RWPE2 (cell line): ENCODE measurements around the gene GUCY1B1.

ENCODE experiments used
- ATAC-seq: fragments of 200-7000 bp; cut with Tn5 transposase; 3 replicates; pipeline ENCODE4 v1.9.1; 2021; ENCODE audit warnings: low read depth
- DNase-seq: peaks from one replicate; pipeline ENCODE4 v3.0.0-alpha.2; 2020; ENCODE audit warnings: low spot score
- H3K27ac ChIP-seq: fragments of 450-650 bp; 2 replicates; pipeline ENCODE4 v1.5.1; 2017; ENCODE audit warnings: mild to moderate bottlenecking; ENCODE audit not compliant: poor library complexity, severe bottlenecking
- H3K27me3 ChIP-seq: fragments of 250-450 bp; sonication (Bioruptor Pico); 2 replicates; pipeline ENCODE4 v1.5.1; 2021; ENCODE audit warnings: mild to moderate bottlenecking, moderate library complexity; ENCODE audit not compliant: insufficient read depth, poor library complexity, severe bottlenecking
- H3K36me3 ChIP-seq: fragments of 250-450 bp; sonication (Bioruptor Pico); 2 replicates; pipeline ENCODE4 v1.5.1; 2020; ENCODE audit warnings: low read depth, mild to moderate bottlenecking, moderate library complexity
- H3K4me1 ChIP-seq: fragments of 250-450 bp; sonication (Bioruptor Pico); 2 replicates; pipeline ENCODE4 v1.5.1; 2021; ENCODE audit warnings: mild to moderate bottlenecking, moderate library complexity; ENCODE audit not compliant: insufficient read depth, poor library complexity, severe bottlenecking
- H3K4me3 ChIP-seq: fragments of 250-450 bp; sonication (Bioruptor Pico); 2 replicates; pipeline ENCODE4 v1.5.1; 2021; ENCODE audit warnings: mild to moderate bottlenecking, moderate library complexity; ENCODE audit not compliant: severe bottlenecking
- H3K9me3 ChIP-seq: fragments of 250-450 bp; sonication (Bioruptor Pico); 2 replicates; pipeline ENCODE4 v1.5.1; 2021; ENCODE audit warnings: mild to moderate bottlenecking, moderate library complexity; ENCODE audit not compliant: severe bottlenecking
- TF ChIP-seq, protein P1 (sequence below): fragments of 450-650 bp; IDR thresholded peaks from one replicate; pipeline ENCODE4 v1.5.1; 2017; ENCODE audit warnings: mild to moderate bottlenecking, moderate library complexity; ENCODE audit not compliant: poor library complexity, severe bottlenecking

GUCY1B1 gene

DNA sequence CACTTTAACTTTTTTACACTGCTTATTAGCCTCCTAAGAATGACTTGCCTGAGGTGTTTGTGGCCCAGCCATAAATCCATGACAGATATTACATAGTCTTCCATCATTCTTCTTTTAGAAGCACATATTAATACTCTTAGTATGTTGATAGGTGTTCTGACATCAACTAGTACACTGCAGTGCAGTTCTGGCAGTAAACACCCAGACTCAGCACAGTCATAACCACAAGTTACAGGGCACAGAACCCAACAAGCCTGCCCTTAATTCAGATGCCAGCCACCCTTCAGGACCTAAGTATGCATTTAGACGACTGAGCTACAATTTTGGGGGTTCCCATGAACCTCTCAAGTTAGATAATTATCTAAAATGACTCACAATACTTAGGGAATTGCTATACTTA lies 36.5 kb upstream of the GUCY1B1 start:
- TF ChIP-seq, protein P1, sequence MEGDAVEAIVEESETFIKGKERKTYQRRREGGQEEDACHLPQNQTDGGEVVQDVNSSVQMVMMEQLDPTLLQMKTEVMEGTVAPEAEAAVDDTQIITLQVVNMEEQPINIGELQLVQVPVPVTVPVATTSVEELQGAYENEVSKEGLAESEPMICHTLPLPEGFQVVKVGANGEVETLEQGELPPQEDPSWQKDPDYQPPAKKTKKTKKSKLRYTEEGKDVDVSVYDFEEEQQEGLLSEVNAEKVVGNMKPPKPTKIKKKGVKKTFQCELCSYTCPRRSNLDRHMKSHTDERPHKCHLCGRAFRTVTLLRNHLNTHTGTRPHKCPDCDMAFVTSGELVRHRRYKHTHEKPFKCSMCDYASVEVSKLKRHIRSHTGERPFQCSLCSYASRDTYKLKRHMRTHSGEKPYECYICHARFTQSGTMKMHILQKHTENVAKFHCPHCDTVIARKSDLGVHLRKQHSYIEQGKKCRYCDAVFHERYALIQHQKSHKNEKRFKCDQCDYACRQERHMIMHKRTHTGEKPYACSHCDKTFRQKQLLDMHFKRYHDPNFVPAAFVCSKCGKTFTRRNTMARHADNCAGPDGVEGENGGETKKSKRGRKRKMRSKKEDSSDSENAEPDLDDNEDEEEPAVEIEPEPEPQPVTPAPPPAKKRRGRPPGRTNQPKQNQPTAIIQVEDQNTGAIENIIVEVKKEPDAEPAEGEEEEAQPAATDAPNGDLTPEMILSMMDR: no peak
- ATAC-seq: no peak

DNA sequence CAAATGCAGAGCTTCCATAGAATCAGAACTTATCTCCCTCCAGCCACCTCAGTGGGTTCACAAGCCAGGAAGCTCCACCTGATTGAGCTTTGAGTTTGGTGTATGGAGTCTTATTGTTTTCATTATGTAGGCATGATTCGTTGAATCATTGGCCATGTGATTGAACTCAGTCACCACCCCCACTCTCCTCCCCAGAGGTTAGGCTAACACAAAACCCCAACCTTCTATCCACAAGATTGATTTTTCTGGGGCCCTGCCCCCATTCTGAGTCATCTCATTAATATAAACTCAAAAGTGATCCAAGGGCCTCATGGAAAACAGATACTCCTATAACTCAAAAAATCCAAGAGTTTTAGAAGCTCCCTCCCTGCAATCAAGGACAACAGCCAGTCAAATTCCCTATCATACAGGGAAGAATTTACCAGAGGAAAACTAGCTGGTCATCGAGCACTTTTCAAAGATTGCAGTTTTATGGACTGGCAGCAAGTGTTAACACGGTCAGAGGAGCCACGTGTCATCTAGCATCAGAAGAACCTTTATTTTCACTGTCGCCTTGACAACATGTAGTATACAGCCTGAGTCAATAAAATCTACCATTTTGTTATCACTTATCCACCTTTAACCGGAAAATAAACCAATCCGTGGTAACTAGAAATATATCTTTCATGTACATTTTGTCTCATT lies 35.9 kb upstream of the GUCY1B1 start:
- TF ChIP-seq, protein P1: no peak
- no peak for DNase-seq
- no peak overlapping the region for H3K4me3 ChIP-seq
- H3K36me3 ChIP-seq: no peaks in the 10 kb centered on the region
- H3K4me1 ChIP-seq: no peaks in the 10 kb centered on the region
- no peaks in the 10 kb centered on the region for H3K9me3 ChIP-seq
- ATAC-seq: no peak
- no peaks in the 10 kb centered on the region for H3K27me3 ChIP-seq
- H3K27ac ChIP-seq: no peak overlapping the region

More for the DNA sequence above, 36.5 kb upstream of the GUCY1B1 start:
- H3K9me3 ChIP-seq: no peaks in the 10 kb centered on the region
- H3K27me3 ChIP-seq: no peaks in the 10 kb centered on the region
- no peaks in the 10 kb centered on the region for H3K36me3 ChIP-seq
- no peak for DNase-seq
- no peak overlapping the region for H3K27ac ChIP-seq
- no peaks in the 10 kb centered on the region for H3K4me1 ChIP-seq
- no peak overlapping the region for H3K4me3 ChIP-seq

DNA sequence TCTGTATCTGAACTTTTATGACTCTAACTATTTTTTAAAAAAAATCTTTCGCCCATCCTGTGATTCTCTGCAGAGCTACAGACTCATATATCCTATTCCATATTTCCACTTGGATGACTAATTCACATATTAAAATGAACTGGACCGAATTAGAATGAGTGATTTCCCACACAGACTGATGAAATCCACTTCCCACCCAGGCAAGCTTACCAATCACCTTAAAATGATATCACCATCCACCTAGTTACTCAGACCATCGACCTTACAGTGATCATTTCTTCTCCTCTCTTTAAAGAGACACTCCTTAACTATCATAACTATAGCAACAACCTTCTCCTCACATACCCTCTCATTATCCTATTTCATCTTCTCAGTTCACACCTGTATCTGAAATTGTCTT lies 34.1 kb upstream of the GUCY1B1 start:
- Histone ChIP-seq H3K4me3 (no peak overlapping the region), H3K9me3 (no peaks in the 10 kb centered on the region), H3K27ac (no peak overlapping the region), H3K36me3 (no peaks in the 10 kb centered on the region), H3K4me1 (no peaks in the 10 kb centered on the region), H3K27me3 (no peaks in the 10 kb centered on the region)
- TF ChIP-seq, protein P1: no peak
- ATAC-seq (no peak), DNase-seq (no peak)

DNA sequence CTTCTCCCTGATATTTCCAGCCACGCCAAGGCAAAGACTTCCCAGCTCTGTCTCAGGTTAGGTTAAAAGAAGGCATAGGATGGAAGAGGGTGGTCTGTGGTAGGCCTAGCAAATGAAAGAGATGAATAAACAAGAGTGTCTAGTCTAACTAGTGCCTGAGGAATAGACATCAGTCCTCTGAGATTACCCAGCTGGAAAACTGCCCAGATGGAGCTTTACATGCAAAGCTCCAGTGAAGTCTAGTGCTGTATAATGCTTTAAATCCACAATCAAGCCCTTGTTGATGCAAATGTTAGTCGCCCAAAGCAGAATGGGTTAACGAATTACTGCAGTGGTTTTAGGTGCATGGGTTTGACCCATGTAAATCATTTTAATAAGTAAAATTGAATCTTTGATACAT lies 24.8 kb upstream of the GUCY1B1 start:
- Histone ChIP-seq H3K4me1 (no peaks in the 10 kb centered on the region), H3K27me3 (no peaks in the 10 kb centered on the region), H3K9me3 (no peaks in the 10 kb centered on the region), H3K4me3 (no peak overlapping the region), H3K36me3 (no peaks in the 10 kb centered on the region), H3K27ac (no peak overlapping the region)
- DNase-seq: no peak
- TF ChIP-seq, protein P1: no peak
- no peak for ATAC-seq

DNA sequence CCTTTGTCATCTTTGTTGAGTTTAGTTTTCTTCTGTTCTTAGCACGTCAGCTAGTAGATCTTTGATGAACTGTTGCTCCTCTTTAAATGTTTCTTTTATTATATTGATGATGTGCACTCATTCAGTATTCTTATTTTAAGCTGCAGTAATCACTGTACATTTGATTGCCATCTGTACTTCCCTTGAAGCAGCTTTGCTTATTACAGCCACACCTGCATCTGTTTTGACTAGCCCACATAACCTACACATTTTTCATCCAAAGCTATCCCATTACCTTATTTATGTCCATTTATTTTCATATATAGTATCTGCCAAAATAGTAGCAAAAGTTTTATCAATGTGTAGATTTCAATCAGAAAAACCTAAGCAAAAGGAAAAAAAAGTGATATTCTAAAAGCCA lies 23.9 kb upstream of the GUCY1B1 start:
- Histone ChIP-seq H3K36me3 (no peaks in the 10 kb centered on the region), H3K4me1 (no peaks in the 10 kb centered on the region), H3K9me3 (no peaks in the 10 kb centered on the region), H3K27me3 (no peaks in the 10 kb centered on the region), H3K4me3 (no peak overlapping the region), H3K27ac (no peak overlapping the region)
- ATAC-seq (no peak), DNase-seq (no peak)
- TF ChIP-seq, protein P1: no peak
